ENCODE measurements around the gene RAB40C.

Gene RAB40C

DNA sequence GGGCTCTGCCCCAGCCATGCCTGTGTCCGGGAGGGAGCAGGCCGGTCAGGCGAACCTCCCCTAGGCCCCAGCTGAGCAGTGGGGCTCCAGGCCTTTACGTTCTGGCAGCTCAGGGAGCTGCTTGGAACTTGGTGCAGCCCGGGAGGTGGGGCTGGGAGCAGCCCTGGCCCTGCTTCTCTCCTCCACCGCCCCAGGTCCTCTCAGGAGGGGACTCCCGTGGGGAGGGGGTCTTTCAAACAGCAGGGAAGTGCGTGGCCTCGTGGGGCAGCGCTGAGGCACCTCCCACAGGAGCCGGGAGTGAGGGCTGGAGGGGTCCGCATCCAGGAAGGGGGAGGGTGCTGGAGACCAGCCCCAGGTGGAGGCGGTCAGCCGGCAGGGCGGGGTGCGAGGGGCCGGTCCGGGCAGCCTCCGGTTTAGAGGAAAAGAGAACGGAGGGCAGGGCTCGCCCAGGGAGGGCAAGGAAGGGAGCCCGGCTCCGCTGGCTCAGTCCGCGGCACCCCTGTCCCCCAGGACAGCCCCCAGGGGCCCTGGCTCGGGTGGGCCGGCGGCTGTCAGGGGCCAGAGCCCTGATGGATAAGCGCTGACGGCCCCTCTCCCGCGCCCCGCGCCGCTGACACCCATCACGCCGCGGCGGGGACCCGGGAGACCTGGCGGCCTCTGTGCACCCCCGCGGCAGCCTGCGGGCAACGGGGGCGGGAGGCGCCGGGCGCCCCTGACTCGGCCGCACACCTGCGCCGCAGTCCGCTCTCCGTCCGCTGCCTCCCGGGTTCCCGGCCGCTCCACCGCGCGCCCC, 30.3 kb upstream of the RAB40C start:
- peak; percentile 67 for DNase-seq (ENCODE audit: low spot score)

DNA sequence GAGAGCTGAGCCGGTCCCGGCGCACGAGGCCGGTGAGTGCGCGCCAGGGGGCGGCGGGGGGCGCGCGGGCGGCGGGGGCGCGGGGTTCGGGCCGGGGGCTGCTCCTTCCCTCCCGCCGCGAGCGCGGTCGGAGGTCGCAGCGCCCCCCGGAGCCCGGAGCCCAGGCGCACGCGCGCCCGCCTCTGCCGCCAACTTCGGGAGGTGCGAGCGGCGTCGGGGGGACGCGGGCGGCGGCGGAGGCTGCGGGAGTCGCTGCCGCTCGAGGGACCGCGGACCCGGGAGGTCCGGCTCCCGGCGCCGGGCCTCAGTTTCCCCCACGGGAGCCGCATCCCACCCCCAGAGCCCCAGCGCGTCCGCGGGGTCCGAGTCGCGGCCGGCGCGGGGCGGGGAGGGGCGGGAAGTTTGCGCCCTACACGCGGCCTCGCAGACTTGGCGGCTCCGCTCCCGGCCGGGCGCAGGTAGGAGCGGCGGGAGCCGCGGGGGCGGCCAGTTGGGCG, 29.6 kb upstream of the RAB40C start, which contains the start of gene PRR35:
TSS of gene PRR35 (plus strand) at position 191 of the 497 bp plus-strand sequence. CDS start 2,901 bp downstream, outside the sequence.
- peak; percentile 76 for DNase-seq (ENCODE audit: low spot score)

DNA sequence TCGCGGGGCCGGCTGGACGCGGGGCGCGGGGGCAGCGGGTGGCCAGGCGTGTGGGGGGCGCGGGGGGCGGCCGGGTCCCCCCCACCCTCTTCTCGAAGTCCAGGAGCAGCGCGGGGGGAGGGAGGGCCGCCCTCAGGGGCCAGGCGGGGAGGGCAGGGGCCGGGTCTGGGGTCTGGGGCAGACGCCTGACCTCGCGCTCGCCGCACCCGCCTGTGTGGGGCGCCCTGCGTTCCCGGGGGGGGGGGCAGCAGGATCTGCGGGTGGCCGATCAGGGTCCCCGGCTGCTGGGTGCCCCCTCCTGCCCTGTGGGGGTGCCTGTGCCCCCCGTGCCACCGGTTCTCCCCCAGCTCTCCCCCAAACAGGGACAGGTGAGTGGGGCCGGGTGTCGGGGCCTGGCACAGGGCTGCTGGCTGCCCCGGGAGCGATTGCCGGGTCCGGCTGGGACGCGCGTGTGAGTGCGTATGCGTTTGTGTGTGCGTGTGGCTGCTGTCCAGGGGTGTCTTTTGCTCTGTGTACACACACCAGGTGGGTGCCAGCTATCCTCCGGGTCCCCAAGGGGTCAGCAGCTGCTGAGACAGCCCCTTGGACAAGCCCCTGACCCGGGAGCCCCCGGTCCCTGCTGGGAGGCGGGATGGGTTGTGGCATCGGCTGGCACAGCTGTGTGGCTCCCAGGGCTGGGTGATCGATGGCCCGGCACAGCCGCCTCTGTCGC, 29.0 kb upstream of the RAB40C start:
- DNase-seq (ENCODE audit: low spot score), result peak; percentile 69

- DNase-seq (ENCODE audit: low spot score), result no peak
Measured at GRCh38 chr16:561413-561794, 28.5 kb upstream of the RAB40C start.

DNA sequence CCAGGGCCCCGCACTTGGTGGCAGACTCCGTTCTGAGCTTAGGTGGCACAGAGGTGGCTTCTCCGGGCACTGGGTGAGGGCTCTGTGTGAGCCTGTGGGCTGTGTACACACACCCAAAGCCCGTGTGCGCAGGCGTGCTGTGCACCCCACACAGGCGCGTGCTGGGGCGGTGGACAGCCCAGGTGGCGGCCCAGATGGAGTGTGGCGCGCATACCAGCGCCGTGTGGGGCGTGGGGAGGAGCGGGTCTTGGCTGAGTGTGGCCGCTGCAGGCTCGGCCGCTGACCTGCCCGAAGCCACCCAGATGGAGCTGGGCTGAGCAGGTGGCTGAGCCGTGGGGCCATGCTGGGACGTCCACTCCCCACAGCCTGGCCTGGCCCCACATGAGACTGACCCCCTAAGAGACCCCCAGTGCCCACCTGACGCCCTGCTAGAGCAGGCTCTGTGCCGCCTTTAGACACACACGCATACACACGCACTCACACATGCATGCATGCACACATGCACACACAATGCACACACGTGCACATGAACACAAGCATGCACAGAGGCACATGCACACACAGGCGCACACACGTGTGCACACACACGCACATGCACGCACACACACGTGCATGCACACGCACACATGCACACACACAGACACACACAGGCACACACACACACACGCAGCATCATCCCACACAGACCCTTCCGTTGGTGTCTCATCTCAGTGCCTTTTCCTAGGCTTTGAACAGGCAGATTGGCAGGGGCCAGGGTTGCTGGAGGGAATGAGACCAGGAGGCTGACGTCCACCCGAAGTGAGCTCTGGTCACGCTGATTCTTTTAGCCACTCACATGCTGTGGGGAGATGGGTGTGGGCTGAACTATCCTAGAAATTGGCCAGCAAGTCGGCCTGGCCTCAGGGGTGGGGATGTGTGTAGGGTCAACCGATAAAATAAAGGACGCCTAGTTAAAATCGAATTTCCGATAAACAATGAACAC, 27.6 kb upstream of the RAB40C start:
- no peak for DNase-seq (ENCODE audit: low spot score)

DNA sequence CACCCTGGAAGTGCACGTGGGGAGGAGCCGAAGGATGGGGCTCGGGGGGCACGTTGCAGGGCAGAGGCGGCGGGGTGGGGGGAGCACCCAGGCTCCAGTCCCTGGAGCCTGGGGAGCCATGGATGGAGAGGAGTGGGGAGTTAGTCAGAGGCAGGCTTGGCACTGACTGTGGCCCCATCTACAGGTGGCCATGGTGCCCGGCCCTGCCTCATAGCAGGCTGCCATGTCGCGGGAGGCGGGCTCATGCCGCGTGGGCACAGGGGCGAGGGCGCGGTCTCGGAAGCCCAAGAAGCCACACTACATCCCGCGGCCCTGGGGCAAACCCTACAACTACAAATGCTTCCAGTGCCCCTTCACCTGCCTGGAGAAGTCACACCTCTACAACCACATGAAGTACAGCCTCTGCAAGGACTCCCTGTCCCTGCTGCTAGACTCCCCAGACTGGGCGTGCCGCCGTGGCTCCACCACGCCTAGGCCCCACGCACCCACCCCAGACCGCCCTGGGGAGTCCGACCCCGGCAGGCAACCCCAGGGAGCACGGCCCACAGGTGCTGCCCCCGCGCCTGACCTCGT, 26.7 kb upstream of the RAB40C start:
- no peak for DNase-seq (ENCODE audit: low spot score)

GRCh38 chr16:564690-565418, 25.0 kb upstream of the RAB40C start:
- DNase-seq (ENCODE audit: low spot score), result no peak

- DNase-seq (ENCODE audit: low spot score), result no peak
Measured at GRCh38 chr16:565419-566330, 24.2 kb upstream of the RAB40C start.

- DNase-seq (ENCODE audit: low spot score), result peak; percentile 88
Measured at GRCh38 chr16:566475-567372, 23.1 kb upstream of the RAB40C start, which contains the start of gene NHLRC4. NHLRC4 (plus strand) TSS chr16:567005; CDS start chr16:568048, 1,043 bp downstream.

DNA sequence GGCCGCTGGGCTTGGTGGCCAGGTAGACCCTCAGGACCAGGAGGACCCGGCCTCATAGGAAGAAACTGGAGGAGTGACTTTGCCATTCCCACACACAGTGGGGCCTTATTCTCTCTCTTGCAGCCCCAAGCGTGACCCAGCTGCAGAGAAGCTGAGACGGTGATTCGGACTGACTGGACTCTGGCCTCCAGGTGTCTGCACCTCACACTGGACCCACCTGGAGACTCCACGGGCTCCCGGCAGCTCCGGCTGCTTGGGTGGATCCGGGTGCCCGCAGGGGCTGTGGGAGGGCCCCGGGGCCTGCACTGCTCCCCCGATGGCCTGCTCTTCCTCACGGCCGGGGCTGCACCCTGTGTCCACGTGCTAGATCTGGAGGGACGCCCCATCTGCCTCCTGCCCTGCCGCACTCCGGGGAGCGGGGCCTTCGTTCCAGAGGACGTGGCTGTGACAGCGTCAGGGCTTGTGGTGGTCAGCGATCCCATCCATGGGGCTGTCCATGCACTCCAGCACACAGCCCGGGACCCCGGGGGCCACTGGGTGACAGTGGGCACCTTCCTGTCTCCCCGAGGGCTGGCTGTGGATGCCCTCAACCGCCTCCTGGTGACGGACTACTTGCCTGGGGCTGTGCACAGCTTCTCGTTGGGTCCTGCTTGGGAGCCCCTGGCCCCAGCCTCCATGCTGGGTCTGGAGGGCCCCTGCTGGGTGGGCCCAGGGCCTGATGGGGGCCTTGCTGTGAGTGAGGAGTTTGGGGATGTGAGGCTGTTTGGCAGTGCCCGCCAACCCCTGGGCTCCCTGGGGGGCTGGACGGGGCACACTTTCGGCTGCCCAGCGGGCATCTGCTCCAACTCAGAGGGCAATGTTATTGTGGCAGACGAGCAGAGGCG, 22.3 kb upstream of the RAB40C start:
- no peak for DNase-seq (ENCODE audit: low spot score)

GRCh38 chr16:568401-569258, 21.2 kb upstream of the RAB40C start:
- DNase-seq (ENCODE audit: low spot score), result no peak

DNA sequence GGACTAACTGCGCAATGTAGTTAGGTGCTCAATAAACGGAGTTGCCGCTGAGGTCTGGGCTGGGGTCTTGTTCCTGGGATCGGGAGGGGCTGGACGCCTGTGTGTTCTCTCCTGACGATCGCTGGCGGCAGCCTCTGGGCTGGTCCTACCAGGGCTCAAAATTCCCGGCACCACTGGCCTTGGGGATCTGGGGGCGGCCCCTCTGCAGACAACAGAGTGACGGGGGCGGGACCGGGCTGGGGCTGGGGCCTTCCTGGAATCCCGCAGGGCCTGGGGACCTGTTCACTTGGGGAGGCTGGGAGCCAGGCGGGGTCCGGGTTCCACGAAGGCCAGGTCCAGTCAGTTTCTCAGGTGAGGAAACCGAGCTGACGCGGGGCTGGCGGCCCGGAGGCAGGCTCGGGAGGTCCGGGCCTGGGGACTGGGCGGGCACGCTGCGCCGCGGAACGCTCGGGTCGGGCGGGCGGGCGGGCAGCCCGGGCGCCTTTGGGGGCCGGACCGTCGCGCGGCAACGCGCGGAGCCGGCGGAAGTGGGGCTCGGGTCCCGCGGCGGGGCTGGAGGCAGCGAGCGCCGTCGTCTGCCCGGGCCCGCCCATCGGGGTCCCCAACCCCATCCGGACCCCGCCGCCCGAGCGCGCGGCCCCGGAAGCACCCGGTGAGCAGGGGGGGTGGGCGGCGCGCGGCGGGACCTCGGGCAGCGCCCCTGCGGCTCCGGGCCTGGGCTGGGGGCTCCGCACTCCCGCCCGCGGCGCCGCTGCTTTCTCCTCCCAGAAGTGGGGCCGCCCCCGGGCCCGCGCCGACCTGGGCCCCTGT, 20.2 kb upstream of the RAB40C start, which contains the start of gene PIGQ:
TSS of gene PIGQ (plus strand) at position 524 of the 810 bp plus-strand sequence. CDS start 4,107 bp downstream, outside the sequence.
- peak; percentile 95 for DNase-seq (ENCODE audit: low spot score)

DNA sequence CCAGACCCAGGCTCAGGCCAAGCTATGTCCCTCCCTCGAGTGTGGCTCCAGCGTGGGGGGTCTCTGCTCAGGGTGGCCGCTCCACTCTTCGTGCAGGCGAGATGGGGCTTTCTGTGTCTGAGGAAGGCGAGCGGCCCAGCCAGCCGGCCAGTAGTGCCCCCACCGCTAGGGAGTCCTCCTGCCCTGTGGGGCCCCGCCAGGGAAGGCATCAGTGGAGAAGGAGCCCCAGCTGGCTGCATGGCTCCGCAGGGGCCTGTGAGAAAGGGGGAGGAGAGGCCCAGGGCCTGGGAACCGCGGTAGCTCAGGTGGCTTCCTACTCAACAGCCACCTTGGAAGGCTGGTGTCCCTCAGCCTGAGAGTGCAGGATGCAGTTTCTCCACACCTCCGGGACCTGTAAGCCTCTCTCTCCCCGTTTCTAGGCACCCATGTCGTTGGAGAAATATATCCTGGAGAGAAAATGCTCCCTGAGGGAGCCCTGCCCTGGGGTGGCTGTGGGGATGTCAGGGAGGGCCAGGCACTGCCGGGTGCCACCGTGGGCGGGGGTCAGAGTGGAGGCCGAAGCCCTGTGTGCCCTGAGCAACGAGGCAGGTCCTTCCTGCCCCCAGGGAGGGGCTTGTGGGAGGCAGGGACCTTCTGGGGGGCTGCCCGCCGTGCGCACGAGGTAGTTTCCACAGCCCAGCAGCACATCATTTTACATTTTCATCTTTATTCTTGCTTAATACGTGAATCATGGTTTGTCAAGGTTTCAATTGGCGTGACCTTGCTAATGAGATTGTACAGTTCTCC, 16.8 kb upstream of the RAB40C start:
- DNase-seq (ENCODE audit: low spot score), result no peak

DNA sequence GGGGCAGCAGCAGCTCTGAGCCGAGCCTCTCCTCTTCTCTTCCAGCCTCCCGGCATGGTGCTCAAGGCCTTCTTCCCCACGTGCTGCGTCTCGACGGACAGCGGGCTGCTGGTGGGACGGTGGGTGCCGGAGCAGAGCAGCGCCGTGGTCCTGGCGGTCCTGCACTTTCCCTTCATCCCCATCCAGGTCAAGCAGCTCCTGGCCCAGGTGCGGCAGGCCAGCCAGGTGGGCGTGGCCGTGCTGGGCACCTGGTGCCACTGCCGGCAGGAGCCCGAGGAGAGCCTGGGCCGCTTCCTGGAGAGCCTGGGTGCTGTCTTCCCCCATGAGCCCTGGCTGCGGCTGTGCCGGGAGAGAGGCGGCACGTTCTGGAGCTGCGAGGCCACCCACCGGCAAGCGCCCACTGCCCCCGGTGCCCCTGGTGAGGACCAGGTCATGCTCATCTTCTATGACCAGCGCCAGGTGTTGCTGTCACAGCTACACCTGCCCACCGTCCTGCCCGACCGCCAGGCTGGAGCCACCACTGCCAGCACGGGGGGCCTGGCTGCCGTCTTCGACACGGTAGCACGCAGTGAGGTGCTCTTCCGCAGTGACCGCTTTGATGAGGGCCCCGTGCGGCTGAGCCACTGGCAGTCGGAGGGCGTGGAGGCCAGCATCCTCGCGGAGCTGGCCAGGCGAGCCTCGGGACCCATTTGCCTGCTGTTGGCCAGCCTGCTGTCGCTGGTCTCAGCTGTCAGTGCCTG, 15.7 kb upstream of the RAB40C start:
- DNase-seq (ENCODE audit: low spot score), result no peak

Measured in iPS-NIHi11 (cell line).